Measurements from ENCODE around the gene NXPE3. TPM values are rescaled to one million over a fixed set of nuclear protein-coding genes. Genes with fewer than 3 reads are reported as not detected.

NXPE3 gene
- total and polyA plus RNA-seq, 10 of the 15 experiments (the other 5 are each of a cell fraction or from before 2014, with no cell fraction given), result 2.0 to 8.7 (median 5.2) TPM

- TF ChIP-seq POU2F2 (IDR thresholded peaks at IDR 0.05; ENCODE audit: borderline replicate concordance, low read depth, low read length) (0 out of 3 replicates have a peak, but pooled peaks have one; percentile 40), ZZZ3 (IDR thresholded peaks at IDR 0.05; ENCODE audit: control insufficient read depth, insufficient read length, low read depth) (no peak), PRDM15 (CRISPR knock-in tag; IDR thresholded peaks at IDR 0.05) (no peak), ESRRA (IDR thresholded peaks at IDR 0.05; ENCODE audit: low read length) (no peak), CREM (IDR thresholded peaks at IDR 0.05; ENCODE audit: low read depth) (peak; percentile 91), MEF2A (IDR thresholded peaks at IDR 0.05; ENCODE audit: insufficient read depth, low read depth, low read length) (0 out of 2 replicates have a peak, but pooled peaks have one; percentile 5), PAX8 (IDR thresholded peaks at IDR 0.05) (no peak), JUNB (IDR thresholded peaks at IDR 0.05) (peak; percentile 22; the same call in 1 of the 2 replicates), ZBED1 (IDR thresholded peaks at IDR 0.05; ENCODE audit: borderline replicate concordance) (0 out of 2 replicates have a peak, but pooled peaks have one; percentile 30), RUNX3 (IDR thresholded peaks at IDR 0.05; ENCODE audit: low read length) (peak; percentile 58; the same call in 1 of the 2 replicates), LARP7 (IDR thresholded peaks at IDR 0.05) (no peak), MLLT1 (IDR thresholded peaks at IDR 0.05) (peak; percentile 60; the same call in 1 of the 2 replicates), DPF2 (IDR thresholded peaks at IDR 0.05) (0 out of 2 replicates have a peak, but pooled peaks have one; percentile 7), CHD4 (IDR thresholded peaks at IDR 0.05) (no peak), GATAD2B (conservative IDR thresholded peaks at IDR 0.05; ENCODE audit: low read depth) (0 out of 2 replicates have a peak, but pooled peaks have one; percentile 22), TCF3 (IDR thresholded peaks at IDR 0.05; ENCODE audit: borderline replicate concordance, insufficient read depth, low read depth, low read length) (no peak), SREBF2 (IDR thresholded peaks at IDR 0.05; ENCODE audit: low read length) (no peak)
- TF ChIP-seq, protein P1, sequence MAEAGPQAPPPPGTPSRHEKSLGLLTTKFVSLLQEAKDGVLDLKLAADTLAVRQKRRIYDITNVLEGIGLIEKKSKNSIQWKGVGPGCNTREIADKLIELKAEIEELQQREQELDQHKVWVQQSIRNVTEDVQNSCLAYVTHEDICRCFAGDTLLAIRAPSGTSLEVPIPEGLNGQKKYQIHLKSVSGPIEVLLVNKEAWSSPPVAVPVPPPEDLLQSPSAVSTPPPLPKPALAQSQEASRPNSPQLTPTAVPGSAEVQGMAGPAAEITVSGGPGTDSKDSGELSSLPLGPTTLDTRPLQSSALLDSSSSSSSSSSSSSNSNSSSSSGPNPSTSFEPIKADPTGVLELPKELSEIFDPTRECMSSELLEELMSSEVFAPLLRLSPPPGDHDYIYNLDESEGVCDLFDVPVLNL (IDR thresholded peaks at IDR 0.05; ENCODE audit: low read depth, low read length), result no peak
- TF ChIP-seq, protein P2, sequence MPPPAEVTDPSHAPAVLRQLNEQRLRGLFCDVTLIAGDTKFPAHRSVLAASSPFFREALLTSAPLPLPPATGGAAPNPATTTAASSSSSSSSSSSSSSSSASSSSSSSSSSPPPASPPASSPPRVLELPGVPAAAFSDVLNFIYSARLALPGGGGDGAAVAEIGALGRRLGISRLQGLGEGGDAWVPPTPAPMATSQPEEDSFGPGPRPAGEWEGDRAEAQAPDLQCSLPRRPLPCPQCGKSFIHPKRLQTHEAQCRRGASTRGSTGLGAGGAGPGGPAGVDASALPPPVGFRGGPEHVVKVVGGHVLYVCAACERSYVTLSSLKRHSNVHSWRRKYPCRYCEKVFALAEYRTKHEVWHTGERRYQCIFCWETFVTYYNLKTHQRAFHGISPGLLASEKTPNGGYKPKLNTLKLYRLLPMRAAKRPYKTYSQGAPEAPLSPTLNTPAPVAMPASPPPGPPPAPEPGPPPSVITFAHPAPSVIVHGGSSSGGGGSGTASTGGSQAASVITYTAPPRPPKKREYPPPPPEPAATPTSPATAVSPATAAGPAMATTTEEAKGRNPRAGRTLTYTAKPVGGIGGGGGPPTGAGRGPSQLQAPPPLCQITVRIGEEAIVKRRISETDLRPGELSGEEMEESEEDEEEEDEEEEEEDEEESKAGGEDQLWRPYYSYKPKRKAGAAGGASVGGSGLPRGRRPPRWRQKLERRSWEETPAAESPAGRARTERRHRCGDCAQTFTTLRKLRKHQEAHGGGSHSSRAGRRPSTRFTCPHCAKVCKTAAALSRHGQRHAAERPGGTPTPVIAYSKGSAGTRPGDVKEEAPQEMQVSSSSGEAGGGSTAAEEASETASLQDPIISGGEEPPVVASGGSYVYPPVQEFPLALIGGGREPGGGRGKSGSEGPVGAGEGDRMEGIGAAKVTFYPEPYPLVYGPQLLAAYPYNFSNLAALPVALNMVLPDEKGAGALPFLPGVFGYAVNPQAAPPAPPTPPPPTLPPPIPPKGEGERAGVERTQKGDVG (CRISPR knock-in tag; IDR thresholded peaks at IDR 0.05), result no peak
- TF ChIP-seq, protein P3, sequence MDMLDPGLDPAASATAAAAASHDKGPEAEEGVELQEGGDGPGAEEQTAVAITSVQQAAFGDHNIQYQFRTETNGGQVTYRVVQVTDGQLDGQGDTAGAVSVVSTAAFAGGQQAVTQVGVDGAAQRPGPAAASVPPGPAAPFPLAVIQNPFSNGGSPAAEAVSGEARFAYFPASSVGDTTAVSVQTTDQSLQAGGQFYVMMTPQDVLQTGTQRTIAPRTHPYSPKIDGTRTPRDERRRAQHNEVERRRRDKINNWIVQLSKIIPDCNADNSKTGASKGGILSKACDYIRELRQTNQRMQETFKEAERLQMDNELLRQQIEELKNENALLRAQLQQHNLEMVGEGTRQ (IDR thresholded peaks at IDR 0.05; ENCODE audit: borderline replicate concordance, low read depth, low read length), result no peak
Observed at GRCh38 chr3:101828691-101829436, 49.9 kb downstream of the NXPE3 start (continued).
